ENCODE measurements around the gene VPS35L.

Gene VPS35L, protein sequence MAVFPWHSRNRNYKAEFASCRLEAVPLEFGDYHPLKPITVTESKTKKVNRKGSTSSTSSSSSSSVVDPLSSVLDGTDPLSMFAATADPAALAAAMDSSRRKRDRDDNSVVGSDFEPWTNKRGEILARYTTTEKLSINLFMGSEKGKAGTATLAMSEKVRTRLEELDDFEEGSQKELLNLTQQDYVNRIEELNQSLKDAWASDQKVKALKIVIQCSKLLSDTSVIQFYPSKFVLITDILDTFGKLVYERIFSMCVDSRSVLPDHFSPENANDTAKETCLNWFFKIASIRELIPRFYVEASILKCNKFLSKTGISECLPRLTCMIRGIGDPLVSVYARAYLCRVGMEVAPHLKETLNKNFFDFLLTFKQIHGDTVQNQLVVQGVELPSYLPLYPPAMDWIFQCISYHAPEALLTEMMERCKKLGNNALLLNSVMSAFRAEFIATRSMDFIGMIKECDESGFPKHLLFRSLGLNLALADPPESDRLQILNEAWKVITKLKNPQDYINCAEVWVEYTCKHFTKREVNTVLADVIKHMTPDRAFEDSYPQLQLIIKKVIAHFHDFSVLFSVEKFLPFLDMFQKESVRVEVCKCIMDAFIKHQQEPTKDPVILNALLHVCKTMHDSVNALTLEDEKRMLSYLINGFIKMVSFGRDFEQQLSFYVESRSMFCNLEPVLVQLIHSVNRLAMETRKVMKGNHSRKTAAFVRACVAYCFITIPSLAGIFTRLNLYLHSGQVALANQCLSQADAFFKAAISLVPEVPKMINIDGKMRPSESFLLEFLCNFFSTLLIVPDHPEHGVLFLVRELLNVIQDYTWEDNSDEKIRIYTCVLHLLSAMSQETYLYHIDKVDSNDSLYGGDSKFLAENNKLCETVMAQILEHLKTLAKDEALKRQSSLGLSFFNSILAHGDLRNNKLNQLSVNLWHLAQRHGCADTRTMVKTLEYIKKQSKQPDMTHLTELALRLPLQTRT

DNA sequence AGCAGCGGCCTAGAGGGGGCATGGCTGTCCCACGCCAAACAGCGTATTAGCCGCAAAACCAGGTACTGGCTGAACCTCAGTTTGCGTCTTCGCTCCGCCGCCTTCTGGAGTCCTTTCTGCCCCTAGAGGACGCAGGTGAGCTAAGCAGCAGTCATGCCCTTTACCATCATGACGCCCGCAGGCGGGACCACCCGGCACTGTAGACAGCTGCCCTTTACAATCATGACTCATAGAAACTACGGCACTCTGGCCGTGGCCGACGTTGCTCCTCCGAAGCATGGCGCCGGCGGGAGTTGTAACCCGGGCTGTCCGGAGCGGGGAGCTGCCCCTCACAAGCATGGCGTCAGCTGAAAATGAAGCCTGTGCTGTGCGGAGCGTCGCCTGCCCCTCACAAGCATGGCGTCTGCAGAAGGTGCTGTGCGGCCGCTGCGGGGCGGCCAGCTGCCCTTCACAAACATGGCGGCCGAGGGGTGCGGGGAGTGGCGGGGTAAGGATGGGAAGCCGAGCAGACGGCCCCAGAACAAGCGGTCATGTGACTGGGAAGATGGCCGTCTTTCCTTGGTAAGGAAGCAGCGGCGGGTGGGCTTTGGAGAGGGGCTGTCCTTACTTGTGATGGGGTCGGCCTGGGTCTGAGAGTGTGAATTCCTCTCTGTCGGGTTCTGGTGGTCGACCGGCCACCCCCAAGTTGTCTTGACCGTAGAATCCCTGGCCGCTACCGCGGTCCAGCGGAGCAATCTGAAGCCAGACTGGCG, at the start of gene VPS35L:
Gene VPS35L, plus strand, starts transcription at position 518 of the 752 bp plus-strand sequence. Its CDS starts 27 bp downstream, at position 545.
- DNase-seq, result peak; percentile 99

DNA sequence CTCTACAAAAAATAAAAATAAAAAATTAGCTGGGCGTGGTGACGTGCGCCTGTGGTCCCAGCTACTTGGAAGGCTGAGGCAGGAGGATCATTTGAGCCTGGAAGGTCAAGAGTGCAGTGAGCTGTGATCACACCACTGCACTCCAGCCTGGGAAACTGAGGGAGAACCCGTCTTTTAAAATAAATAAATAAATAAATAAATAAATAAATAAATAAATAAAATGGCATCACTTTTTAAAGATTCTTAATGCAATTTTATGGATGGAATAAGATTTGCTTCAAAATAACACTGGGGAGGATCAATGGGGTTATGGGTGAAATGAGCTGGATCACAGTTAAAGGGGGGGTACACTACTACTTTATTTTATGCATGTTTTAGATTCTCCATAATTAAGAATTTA, 48.5 kb upstream of the VPS35L start:
- no peak for DNase-seq

DNA sequence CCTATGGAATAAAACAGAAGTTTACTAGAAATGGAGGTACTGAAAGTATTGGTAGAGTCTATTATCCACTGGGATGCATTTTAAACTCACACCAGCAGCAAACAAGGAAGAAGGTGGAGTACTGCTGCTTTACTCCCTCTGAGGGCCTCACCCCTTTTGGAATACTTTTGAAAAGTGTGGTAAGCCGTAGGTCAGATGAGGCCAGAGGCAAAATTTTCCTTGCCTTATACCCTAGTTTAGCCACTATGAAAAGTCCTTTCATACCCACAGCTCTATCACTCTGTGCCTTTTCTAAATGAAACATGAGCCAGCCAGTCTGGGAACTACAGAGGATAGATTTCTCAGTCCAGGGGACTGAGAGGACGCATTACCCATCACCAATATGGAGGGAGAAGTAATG, 47.6 kb upstream of the VPS35L start:
- no peak for DNase-seq

DNA sequence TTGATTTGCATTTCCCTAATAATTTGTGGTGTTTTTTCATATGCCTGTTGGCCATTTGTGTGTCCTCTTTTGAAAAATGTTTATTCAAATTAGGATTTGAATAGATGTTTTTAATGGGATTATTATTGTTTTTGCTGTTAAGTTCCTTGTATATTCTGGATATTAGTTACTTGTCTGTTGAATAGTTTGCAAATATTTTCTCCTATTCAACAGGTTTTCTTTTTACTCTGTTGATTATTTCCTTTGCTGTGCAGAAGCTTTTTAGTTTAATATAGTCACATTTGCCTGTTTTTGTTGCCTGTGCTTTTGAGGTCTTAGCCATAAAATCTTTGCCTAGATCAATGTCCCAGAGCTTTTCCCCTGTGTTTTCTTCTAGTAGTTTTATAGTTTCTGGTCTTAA, 43.2 kb upstream of the VPS35L start:
- no peak for DNase-seq

DNA sequence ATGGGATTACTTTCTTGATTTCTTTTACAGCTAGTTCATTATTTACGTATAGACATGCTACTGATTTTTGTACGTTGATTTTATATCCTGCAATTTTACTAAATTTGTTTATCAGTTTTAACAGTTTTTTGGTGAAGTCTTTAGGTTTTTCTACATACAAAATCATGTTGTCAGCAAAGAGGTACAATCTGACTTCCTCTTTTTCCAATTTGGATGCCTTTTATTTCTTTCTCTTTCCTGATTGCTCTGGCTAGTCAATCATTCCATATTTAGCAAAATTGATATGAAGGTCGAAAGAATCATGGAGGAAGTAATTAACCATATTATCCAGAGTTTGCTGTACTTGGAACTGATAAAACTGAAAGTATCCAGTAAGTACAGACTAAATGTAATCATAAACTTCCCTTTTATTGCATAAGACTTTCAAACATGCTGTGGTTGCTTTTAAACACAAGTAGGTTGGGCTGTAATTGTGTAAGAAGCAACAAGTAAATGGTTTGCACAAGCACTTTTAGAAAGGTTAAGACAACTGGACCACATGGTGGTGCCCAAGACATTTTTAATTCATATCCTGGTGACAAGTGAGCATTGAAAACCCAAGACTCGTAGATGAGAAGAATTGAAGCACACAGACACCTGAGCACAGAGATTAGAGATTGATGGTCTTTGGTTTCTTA, 42.0 kb upstream of the VPS35L start:
- peak; percentile 85 for DNase-seq

DNA sequence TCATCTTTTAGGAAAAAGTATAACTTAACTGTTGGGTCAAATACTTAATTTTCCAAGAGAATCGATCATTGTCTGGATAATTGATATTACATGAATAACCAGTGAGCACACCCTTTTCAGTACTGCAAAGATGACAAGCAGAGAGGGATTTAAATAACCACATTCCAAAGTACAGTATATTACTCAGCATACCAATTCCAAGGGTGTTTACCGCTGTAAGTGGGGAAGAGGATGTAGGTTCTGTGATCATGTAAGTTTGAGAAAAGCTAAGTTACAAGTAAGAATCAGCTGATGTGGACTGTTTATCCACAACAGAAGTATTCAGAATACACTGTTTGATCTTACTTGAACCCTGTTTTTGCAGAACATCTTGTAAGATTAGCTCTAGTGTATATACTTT, 39.7 kb upstream of the VPS35L start:
- peak; percentile 19 for DNase-seq

DNA sequence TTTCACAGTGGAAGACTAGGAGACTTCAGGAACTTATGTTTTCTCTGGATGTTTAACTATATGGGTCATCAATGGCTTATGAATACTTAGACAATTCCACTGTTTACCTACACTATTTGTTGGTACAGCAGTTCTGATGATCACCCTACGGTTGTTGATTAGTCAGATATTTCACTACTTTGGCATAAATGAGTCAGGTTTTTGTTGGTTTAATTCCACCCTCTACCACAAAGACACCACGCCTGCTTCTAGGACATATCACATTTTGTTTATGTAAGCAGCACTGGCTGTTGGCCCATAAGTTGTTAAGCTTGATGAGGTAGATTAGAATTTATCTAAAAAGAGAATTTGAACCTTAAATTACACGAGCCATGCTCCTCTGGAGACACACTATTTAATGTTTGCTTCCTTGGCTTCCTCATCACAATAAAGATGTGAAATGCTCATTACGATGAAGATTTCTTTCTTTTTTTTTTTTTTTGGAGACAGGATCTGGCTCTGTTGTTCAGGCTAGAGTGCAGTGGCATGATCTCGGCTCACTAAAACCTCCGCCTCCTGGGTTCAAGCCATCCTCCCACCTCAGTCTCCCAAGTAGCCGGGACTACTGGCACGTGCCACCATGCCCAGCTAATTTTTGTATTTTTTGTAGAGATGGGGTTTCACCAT, 37.9 kb upstream of the VPS35L start:
- DNase-seq, result peak; percentile 37

DNA sequence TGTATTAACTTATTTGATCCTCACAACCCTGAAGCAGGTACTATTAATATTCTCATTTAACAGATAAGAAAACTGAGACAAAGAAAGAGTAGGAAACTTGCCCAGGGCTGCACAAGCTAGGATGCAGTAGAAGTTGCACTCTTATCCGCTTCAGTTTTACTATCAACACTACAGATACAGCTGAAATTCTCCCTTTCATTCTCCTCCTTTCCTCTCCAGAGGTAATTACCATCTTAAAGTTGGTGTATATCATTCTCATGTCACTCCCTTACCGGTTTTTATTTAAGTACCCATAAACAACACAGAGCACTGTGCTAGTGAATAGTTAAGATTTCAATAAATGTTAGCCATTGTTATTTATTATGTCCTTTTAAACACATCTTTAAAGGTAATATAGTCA, 37.1 kb upstream of the VPS35L start:
- no peak for DNase-seq

DNA sequence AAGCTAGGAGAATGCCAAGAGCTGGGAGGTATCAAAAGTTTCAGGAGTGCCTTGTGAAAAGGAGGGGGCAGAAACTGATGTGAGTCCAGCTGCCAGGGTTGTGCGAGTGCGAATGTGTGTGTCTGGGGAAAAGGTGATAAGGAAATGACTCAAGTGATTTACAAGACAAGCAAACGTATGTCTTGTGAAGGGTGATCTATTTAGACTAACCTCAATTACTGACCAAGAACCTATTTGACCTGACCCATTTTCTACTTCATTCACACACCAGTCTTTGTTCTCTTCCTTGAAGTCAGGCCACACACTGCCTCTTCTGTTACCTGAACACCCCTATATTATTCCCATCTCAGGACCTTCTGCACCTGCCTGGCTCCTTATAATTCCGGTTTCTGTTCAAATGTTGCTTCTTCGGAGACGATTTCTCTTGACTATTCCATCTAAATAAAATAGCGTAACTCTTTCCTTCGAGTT, 34.6 kb upstream of the VPS35L start:
- DNase-seq, result no peak

DNA sequence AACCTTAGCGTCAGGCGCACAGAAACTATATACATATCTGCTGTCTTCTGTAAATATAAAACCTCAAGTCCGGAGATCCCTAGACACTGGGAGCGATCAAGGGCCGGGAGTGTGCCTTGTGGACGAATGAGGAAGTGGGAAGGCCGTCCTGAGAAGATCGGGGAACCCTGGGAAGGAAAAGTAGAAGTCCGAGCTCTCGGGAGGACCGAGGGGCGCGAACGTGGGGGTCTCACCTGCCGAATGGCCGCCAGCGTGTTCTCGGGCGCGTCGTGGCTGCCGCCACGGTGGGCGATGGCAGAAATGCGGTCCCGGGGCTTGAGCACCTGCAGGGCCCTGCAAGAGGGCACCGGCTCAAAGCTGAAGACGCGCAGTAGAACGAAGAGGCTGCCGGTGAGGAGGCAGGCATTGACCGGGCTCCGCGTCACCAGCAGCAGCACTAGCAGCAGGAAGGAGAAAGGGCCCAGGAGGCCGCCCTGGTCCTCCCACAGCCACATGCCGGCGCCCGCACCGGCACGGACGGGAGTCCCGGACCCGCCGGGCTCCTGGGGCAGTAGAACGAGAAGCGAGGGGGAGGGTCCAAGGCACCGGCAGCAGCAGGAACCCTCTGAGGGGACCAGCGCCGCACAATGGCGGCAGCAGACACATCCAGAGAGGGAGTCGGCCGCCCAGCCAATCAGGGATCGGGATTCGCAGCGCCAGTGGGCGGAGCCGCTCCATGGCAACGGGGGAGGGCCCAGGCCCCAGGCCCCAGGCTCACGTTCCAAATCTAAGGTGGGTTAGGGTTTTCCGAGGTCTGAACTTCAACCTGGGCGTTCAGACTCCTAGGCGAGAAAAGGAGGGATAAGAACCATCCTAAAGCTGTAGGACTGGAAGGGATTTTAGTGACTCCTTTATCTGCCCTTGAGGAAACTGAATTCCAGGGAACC, 33.8 kb upstream of the VPS35L start, which contains the start of gene GDE1:
Gene GDE1, minus strand, starts transcription at position 628 of the 926 bp plus-strand sequence. Its CDS starts 134 bp downstream, at position 494.
- peak; percentile 93 for DNase-seq

DNA sequence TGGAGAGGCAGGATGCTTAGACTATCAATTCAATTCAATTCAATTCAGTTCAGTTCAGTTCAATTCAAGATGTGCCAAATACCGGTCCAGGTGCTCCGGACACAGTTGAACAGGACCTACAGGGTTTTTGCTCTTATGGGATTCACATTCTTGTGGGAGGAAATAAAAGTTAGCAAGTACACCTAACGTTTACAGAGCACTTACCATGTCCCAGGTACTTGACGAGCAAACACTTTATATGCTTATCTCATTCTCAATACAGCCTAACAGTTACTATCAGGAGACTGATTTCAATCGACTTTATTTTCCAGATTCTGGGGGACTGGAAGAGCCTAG, 33.1 kb upstream of the VPS35L start:
- no peak for DNase-seq

DNA sequence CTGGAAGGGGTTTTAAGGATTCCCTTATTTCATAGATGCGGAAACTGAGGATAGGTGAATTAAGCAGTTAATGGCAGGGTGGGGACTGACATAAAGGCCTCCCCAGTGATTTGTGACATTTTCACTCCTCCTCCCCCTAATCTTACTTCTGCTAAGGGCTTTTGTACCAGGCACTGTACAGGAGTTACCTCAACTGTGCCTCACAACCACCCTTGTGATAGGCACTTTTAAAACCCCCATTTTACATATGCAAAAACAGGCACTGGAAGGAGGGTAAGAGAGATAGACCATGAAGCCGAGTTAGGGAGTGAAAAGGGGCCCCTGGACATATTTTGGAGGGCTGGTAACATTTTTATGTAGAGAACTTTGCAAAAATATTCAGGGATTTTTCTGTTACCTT, 32.7 kb upstream of the VPS35L start:
- no peak for DNase-seq

DNA sequence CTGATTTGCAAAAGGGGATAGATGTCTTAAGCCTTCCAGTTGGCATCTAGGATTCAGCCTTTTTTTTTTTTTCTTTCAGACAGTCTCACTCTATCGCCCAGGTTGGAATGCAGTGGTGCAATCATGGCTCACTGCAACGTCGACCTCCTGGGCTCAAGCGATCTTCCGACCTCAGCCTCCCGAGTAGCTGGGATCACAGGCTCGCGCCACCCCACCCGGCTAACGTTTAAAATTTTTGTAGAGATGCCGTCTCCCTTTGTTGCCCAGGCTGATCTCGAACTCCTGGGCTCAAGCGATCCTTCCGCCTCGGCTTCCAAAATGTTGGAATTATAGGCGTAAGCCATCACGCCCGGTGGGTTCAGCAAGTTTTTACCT, 32.3 kb upstream of the VPS35L start:
- DNase-seq, result no peak

DNA sequence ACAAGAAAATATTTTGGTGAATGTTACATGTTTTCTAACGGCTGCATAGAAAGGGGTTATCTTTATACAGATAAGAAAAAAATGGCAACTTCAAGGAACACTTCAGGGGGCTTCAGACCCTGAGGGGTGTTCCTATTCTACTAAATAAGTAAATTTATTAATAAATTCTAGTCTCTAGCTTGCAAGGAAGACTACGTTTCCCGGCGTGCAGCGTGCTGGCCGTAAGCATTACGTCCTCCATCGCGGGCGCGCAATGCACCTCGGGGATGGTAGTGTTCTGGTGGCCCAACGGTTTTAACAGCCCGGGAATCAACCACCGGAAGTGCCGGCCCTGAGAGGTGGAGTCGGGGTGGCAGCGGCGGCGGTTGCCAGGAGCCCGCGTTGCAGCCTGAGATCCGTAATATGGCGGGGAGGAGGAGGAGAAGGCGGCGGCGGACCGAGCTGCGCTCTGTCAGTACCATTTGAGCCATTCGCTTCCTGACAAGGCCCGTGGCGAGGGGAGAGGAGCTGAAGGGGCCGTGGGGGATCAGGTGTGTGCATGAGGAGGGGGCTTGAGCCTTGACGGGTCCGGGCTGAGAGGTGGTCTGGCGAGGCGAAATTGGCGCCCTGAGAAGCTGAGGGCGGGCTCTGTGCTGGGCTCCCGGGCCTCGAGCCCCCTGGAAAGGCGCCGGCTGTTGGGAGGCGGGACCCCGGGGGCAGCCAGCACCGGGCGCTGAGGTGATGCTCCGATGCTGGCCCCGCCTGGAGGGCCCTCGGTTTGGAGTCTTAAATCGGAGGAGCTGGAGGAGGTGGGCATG, 31.7 kb upstream of the VPS35L start, which contains the start of gene CCP110:
Gene CCP110, plus strand, starts transcription at position 384 of the 797 bp plus-strand sequence. CDS start 3,940 bp downstream, outside the sequence.
- DNase-seq, result peak; percentile 98

DNA sequence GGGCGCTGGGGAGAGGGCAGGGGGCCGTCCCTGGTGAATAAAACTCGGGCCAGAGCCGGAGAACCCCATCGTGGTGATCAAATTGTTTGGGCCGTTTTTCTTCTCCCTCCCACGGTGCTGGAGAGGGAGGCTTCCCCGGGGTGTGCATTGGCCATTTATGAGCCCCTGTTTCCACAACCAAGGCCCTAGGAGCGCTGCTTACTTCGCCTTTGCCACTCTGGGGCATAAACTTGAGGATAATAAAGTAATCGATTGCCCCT, 31.2 kb upstream of the VPS35L start:
- no peak for DNase-seq

DNA sequence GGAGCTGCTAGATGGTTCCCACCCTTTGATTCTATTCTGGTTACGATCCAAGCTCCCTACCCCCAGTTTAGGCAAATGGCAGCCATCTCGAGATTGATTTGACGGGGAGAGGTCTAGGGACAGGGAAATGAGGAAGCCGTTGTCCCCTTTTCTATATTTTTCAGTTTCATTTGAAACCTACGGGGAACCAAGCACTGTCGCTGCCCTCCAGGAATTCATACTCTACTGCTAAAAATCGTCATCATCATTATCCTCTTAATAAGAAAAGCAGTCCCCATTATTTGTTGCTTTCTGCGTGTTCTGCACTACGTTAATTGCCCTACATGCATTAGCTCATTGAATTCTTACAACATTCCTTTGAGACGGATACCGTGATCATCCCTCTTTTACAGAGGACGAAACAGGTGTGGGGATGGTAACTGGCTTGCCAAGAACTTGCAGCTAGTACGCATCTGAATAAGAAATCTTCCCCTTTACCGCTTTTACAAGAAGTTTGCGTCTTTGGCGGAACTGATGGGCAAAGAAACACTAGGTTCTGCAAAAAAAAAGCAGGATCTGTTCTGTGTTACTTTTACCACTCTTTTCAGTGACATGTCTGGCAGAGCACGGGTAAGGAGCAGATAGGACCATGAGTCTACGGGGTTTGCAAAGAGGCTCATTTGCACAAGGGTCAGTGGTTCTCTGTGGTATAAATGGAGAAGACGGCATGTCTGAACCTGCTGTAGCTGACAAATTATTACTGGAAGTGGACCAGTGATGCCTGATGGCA, 30.7 kb upstream of the VPS35L start:
- peak; percentile 63 for DNase-seq

DNA sequence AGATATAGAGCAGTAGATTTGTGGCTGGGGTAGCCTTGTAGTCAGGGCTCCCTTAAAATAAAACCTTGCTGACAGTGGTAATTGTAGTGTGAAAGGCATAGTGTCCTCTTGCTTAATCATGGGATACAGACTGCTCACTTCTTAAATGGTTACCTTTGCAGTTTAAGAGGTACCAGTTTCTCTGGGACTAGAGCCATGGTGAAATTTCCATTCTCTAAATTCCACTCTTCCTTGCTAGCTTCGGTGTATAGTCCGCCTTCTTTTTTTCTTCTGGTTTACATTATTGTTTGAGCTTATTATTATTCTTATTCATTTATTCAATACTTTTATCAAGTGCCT, 30.1 kb upstream of the VPS35L start:
- DNase-seq, result no peak

DNA sequence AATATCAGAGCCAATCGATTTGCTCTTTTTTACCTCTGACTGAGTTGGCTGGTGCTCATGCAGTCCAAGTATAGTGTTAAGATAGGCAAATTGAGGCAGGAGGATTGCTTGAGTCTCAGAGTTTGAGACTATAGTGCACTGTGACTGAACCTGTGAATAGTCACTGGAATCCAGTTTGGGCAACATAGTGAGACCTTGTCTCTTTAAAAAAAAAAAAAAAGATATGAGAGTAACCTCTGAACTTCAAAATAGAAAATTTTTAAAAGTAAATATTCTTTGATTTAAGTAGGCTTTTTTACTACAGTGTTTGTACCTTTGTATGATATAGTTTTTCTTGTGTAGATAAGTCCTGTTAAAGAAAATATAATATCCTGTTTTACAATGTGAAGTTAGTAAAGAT, 28.3 kb upstream of the VPS35L start:
- DNase-seq, result no peak

DNA sequence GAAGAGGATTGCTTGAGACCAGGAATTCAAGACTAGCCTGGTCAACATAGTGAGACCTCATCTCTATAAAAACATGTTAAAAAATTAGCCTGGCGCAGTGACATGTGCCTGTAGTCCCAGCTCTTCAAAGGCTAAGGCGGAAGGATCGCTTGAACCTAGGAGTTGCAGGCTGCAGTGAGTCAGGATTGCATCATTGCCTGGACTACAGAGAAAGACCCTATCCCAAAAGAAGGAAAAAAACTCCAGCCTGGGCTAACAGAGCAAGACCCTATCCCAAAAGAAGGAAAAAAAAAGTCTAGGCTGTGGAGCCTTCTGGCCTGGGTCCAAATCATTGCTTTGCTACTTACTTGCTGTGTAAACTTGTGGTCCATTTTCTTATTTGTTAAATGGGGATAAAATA, 26.8 kb upstream of the VPS35L start:
- DNase-seq, result no peak

Data from suppressor macrophage treated with lipopolysaccharide for 4 hours (primary cell).